NCI-H82 treated with DMSO at 0.1 percent for 48 hours (cell line): ENCODE measurements around the gene C11orf98.
"Not testable (repeated sequence)": the region's sequence is repeated elsewhere in the genome, so short reads cannot be mapped to it uniquely, and the experiment has no call there.

Experiments used
- DNase-seq: peaks from one replicate; lab custom pipeline; 2025; ENCODE audit not compliant: unreplicated experiment; lab: John Stamatoyannopoulos, UW

Gene C11orf98

GRCh38 chr11:62654297-62654696 is 10.7 kb downstream of the C11orf98 start:
- no peak for DNase-seq

GRCh38 chr11:62652161-62653006 is 12.6 kb downstream of the C11orf98 start:
- DNase-seq, result no peak

- not testable (repeated sequence) for DNase-seq
Observed at GRCh38 chr11:62650283-62650682, 14.7 kb downstream of the C11orf98 start.

GRCh38 chr11:62649486-62649885 is 15.5 kb downstream of the C11orf98 start:
- no peak for DNase-seq

GRCh38 chr11:62648967-62649364 is 16.0 kb downstream of the C11orf98 start:
- no peak for DNase-seq

GRCh38 chr11:62648185-62648966 is 16.6 kb downstream of the C11orf98 start:
- no peak for DNase-seq

GRCh38 chr11:62647609-62648005 is 17.4 kb downstream of the C11orf98 start:
- DNase-seq, result no peak

- DNase-seq, result no peak
Observed at GRCh38 chr11:62646825-62647608, 18.0 kb downstream of the C11orf98 start.

- peak; percentile 93 for DNase-seq
Observed at GRCh38 chr11:62645946-62646824, 18.8 kb downstream of the C11orf98 start, which contains the start of gene GANAB. Gene GANAB (minus strand): TSS chr11:62646613. CDS start chr11:62646599, 14 bp downstream.

GRCh38 chr11:62645671-62645945 is 19.4 kb downstream of the C11orf98 start:
- no peak for DNase-seq

GRCh38 chr11:62644220-62644619 is 20.8 kb downstream of the C11orf98 start:
- DNase-seq, result no peak

- DNase-seq, result no peak
Observed at GRCh38 chr11:62632492-62632891, 32.5 kb downstream of the C11orf98 start.

- DNase-seq, result no peak
Observed at GRCh38 chr11:62627713-62628112, 37.3 kb downstream of the C11orf98 start.

- no peak for DNase-seq
Observed at GRCh38 chr11:62622476-62623089, 42.4 kb downstream of the C11orf98 start.

- peak; percentile 87 for DNase-seq
Observed at GRCh38 chr11:62621567-62622470, 43.2 kb downstream of the C11orf98 start, which contains the start of gene B3GAT3. Gene B3GAT3 (minus strand): TSS chr11:62621986. CDS start chr11:62621947, 39 bp downstream.

- no peak for DNase-seq
Observed at GRCh38 chr11:62621027-62621566, 43.9 kb downstream of the C11orf98 start.

GRCh38 chr11:62616957-62617356 is 48.1 kb downstream of the C11orf98 start:
- not testable (repeated sequence) for DNase-seq

- no peak for DNase-seq
Observed at GRCh38 chr11:62615521-62615920, 49.5 kb downstream of the C11orf98 start.

GRCh38 chr11:62614275-62614674 is 50.7 kb downstream of the C11orf98 start:
- no peak for DNase-seq
